ENCODE results near the gene SLMAP.
A peak's percentile ranks its signal among the peaks of the same experiment; 100 is the strongest.

The SLMAP gene

DNA sequence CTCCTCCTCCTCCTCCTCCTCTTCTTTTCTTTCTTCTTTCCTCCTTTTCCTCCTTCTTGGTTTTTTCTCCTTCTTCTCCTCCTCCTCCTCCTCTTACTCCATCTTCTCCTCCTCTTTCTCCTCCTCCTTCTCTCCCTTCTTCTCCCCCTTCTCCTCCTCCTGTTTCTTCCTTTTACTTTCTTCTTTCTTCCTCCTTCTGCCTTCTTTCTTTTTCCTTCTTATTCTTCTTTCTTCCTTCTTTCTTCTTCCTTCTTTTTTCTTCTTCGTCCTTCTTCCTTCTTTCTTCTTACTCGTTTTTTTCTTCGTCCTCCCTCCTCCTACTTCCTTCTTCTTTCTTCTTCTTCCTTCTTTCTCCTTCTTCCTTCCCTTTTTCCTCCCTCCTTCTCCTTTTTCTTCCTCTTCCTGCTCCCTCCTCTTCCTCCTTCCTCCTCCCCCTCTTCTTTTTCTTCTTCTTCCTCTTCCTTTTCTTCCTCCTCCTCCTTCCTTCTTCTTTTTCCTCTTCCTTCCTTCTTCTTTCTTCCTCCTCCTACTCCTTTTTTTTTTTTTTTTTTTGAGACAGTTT, 92.1 kb downstream of the SLMAP start:
- TF ChIP-seq, protein P1, sequence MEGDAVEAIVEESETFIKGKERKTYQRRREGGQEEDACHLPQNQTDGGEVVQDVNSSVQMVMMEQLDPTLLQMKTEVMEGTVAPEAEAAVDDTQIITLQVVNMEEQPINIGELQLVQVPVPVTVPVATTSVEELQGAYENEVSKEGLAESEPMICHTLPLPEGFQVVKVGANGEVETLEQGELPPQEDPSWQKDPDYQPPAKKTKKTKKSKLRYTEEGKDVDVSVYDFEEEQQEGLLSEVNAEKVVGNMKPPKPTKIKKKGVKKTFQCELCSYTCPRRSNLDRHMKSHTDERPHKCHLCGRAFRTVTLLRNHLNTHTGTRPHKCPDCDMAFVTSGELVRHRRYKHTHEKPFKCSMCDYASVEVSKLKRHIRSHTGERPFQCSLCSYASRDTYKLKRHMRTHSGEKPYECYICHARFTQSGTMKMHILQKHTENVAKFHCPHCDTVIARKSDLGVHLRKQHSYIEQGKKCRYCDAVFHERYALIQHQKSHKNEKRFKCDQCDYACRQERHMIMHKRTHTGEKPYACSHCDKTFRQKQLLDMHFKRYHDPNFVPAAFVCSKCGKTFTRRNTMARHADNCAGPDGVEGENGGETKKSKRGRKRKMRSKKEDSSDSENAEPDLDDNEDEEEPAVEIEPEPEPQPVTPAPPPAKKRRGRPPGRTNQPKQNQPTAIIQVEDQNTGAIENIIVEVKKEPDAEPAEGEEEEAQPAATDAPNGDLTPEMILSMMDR (IDR thresholded peaks at IDR 0.05; ENCODE audit: insufficient read depth, low read length, missing control alignments) = no peak
- DNase-seq (ENCODE audit: low read depth, low spot score) = no peak
- POLR2A ChIA-PET = no interaction called here

DNA sequence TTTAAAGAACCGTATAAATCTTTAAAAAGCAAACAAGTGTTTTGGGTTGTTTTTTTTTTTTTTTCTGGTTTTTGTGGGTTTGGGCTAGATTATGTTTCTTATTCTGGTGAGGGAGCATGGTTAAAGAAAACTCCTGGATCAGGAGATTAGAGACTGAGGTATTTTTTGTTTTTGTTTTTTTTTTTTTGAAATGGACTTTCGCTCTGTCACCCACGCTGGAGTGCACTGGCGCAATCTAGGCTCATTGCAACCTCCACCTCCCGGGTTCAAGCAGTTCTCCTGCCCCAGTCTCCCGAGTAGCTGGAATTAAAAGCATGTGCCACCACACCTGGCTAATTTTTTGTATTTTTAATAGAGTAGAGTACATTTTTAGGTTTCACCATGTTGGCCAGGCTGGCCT, 95.2 kb downstream of the SLMAP start:
- DNase-seq (ENCODE audit: low read depth, low spot score) = no peak
- no peak overlapping the region for H3K4me3 ChIP-seq (ENCODE audit: low read depth, low read length)
- TF ChIP-seq, protein P1 (IDR thresholded peaks at IDR 0.05; ENCODE audit: insufficient read depth, low read length, missing control alignments) = no peak
- ChIA-PET CTCF (interaction anchor here (2.8 to 5.0 kb wide), 2 partner anchors 10 to 455 kb away, joined by 36 to 54 read pairs; no protein-coding TSS in a partner anchor), POLR2A (no interaction called here)

More for the DNA sequence above, 92.1 kb downstream of the SLMAP start:
- CTCF ChIA-PET = no interaction called here
- no peak overlapping the region for H3K4me3 ChIP-seq (ENCODE audit: low read depth, low read length)

DNA sequence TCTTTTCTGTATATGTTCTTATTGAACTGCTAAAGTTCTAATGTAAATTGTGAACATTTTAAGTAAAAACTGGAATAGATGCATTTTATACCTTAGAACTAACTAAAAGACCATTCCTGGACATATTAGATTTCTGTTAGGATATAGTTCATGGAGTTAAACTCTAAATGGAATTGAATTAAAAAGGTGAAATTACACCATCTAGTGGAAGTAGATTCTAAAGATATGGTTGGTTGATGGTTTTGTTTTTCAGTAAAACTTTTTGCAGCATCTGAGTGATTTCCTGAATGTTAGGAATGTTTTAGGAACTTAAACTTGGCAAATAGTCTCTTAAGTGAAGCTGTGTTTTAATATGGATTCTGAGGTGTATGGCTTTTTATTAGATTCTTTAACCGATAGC, 96.8 kb downstream of the SLMAP start:
- no peak for DNase-seq (ENCODE audit: low read depth, low spot score)
- CTCF ChIA-PET = interaction anchor here (0.8 to 5.0 kb wide), 32 partner anchors 9 to 757 kb away, joined by 3 to 54 read pairs (median 4); partner anchors contain the start of gene SLMAP
- H3K4me3 ChIP-seq (ENCODE audit: low read depth, low read length) = no peak overlapping the region
- TF ChIP-seq, protein P1 (IDR thresholded peaks at IDR 0.05; ENCODE audit: insufficient read depth, low read length, missing control alignments) = peak; percentile 5
- POLR2A ChIA-PET = interaction anchor here (0.6 kb wide), 1 partner anchor 66 kb away, joined by 3 read pairs; no protein-coding TSS in a partner anchor

DNA sequence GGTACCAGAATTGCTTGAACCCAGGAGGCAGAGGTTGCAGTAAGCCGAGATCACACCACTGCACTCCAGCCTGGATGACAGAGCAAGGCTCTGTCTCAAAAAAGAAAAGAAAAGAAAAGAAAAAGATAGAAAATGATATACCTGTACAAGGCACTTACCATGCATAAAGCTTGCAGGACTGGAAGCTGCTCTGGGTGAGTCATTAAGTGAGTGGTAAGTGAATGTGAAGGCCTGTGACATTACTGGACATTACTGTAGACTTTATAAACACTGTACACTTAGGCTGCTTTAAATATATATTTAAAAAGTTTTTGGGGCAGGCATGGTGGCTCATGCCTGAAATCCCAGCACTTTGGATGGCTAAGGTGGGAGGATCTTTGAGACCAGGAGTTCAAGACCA, 99.2 kb downstream of the SLMAP start:
- no peak overlapping the region for H3K4me3 ChIP-seq (ENCODE audit: low read depth, low read length)
- ChIA-PET CTCF (interaction anchor here (0.9 to 1.8 kb wide), 8 partner anchors 9 to 755 kb away, joined by 3 to 11 read pairs (median 4); no protein-coding TSS in a partner anchor), POLR2A (interaction anchor here (1.0 kb wide), 1 partner anchor 259 kb away, joined by 3 read pairs; no protein-coding TSS in a partner anchor)
- TF ChIP-seq, protein P1 (IDR thresholded peaks at IDR 0.05; ENCODE audit: insufficient read depth, low read length, missing control alignments) = no peak
- no peak for DNase-seq (ENCODE audit: low read depth, low spot score)

DNA sequence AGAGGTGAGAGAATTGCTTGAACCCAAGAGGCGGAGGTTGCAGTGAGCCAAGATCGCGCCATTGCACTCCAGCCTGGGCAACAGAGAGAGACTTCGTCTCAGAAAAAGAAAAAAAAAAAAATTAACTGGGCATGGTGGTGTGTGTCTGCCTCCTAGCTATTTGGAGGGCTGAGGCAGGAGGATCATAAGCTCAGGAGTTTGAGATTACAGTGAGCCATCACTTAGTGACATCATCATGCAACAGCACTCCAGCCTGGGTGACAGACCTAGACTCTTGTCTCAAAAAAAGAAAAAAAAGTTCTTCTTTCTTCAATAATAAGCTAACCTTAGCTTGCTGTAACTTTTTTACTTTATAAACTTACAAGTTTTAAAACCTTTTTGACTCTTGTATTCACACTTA, 99.8 kb downstream of the SLMAP start:
- no peak for DNase-seq (ENCODE audit: low read depth, low spot score)
- TF ChIP-seq, protein P1 (IDR thresholded peaks at IDR 0.05; ENCODE audit: insufficient read depth, low read length, missing control alignments) = no peak
- CTCF ChIA-PET = interaction anchor here (0.6 to 1.8 kb wide), 6 partner anchors 8 to 458 kb away, joined by 3 to 11 read pairs (median 5); no protein-coding TSS in a partner anchor
- POLR2A ChIA-PET = interaction anchor here (0.6 kb wide), 2 partner anchors 100 to 260 kb away, joined by 3 to 4 read pairs; partner anchors contain the start of gene SLMAP
- H3K4me3 ChIP-seq (ENCODE audit: low read depth, low read length) = no peak overlapping the region

DNA sequence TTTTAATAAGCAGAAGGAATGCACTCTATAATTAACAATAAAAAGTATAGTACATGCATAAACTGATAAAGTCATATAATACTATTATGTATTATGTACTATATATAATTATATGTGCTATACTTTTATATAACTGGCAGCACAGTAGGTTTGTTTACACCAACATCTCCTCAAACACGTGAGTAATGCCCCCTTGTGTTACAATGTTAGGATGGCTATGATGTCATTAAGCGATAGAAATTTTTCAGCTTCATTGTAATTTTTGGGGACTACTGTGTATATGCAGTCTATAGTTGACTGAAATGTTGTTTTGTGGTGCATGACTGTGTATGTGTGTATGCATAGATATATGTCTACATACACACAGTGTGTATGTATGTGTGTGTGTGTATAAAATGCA, 100.6 kb downstream of the SLMAP start:
- no peak for DNase-seq (ENCODE audit: low read depth, low spot score)
- ChIA-PET POLR2A (no interaction called here), CTCF (interaction anchor here (0.6 to 1.8 kb wide), 4 partner anchors 9 to 459 kb away, joined by 3 to 11 read pairs (median 6); no protein-coding TSS in a partner anchor)
- H3K4me3 ChIP-seq (ENCODE audit: low read depth, low read length) = no peak overlapping the region
- TF ChIP-seq, protein P1 (IDR thresholded peaks at IDR 0.05; ENCODE audit: insufficient read depth, low read length, missing control alignments) = no peak
